Measurements from ENCODE around the gene OR13J1. TPM values are rescaled to one million over a fixed set of nuclear protein-coding genes. Genes with fewer than 3 reads are reported as not detected.

The OR13J1 gene
- total and polyA plus RNA-seq, 4 donors = not detected

DNA sequence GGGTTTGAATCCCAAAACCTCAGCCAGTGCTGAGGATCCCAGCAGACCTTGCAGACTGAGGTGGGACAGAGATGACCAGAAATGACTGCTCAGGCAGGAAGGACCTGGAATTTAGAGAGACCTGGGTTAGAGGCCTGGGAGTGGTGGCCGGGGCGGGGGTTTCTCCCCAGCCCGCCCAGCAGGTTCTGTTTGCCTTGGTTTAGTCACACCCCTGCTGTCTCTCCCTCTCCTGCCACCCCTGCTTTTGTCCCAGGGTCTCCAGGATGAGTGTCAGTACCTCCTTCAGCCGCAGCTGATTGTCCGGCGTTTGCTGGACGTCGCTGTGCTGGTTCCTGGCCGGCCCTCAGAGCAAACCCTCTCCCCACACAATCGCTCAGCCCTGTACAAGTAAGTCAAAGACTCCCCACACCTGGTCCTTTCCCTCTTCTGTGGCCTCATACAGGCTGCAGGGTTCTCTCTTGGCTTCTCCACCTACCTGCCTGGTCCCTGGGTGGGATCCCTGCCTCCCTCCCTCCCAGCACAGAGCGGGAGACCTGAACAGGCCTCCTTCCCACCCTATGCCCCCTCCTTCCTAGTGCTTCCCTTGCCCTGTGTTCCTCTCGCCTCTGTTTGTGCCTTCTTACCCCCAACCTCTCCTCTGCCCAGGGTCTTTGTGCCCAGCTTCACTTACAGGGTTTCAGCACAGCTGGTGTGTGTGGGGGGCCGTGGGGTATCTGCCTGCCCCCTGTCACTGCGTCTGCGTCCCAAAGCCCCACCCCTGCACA is 29.1 kb downstream of the OR13J1 start:
- Histone ChIP-seq H3K27ac (ENCODE audit: low read depth in 1 of 2, low read length in 2 of 2) (no peak overlapping the region), H3K36me3 (ENCODE audit: control insufficient read depth in 4 of 4, insufficient read depth in 3 of 4, low read depth in 1 of 4, low read length in 3 of 4) (no peaks in the 10 kb centered on the region), H3K9ac (ENCODE audit: low read depth in 1 of 2, low read length in 2 of 2) (no peak overlapping the region), H3K4me3 (ENCODE audit: low read depth in 1 of 3, low read length in 3 of 3) (no peak overlapping the region), H3K9me3 (ENCODE audit: control insufficient read depth in 4 of 4, low read length in 3 of 4) (no peaks in the 10 kb centered on the region), H3K4me1 (ENCODE audit: control insufficient read depth in 4 of 4, insufficient read depth in 4 of 4, low read length in 3 of 4) (peaks cover under 1 to 7% (median 3%) of the 10 kb centered on the region in 4 donors), H3K27me3 (ENCODE audit: control insufficient read depth in 4 of 4, insufficient read depth in 4 of 4, low read length in 3 of 4) (no peaks in the 10 kb centered on the region)
- WGBS = 98% methylated on average over 15 of the region's 15 CpGs
- TF ChIP-seq YY1 (IDR thresholded peaks at IDR 0.05) = no peak
- TF ChIP-seq SP1 (IDR thresholded peaks at IDR 0.05) = no peak
- no peak for DNase-seq (ENCODE audit: low spot score)

DNA sequence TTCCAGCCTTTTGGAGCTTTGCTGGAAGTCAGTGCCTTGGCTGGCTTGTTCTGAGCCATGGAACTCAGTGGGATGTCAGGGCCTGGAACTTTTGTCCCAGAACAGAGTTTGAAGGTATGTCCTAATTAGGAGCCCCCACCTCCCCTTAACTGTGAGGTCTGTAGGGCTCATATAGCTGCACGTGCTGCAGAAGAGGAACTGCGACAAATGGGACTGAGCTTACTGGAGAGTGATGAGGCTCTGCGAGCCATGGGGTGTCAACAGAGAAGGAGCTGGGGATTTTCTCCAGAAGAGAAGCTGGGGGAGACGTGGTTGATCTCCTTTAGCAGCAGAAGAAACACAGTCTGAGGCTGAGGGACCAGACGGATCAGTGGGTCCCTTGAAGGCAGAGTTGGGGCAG is 30.3 kb downstream of the OR13J1 start:
- H3K4me1 ChIP-seq (ENCODE audit: control insufficient read depth in 4 of 4, insufficient read depth in 4 of 4, low read length in 3 of 4) = peaks cover 9 to 17% (median 13%) of the 10 kb centered on the region in 4 donors
- no peaks in the 10 kb centered on the region for H3K9me3 ChIP-seq (ENCODE audit: control insufficient read depth in 4 of 4, low read length in 3 of 4)
- no peak overlapping the region for H3K27ac ChIP-seq (ENCODE audit: low read depth in 1 of 2, low read length in 2 of 2)
- no peaks in the 10 kb centered on the region for H3K36me3 ChIP-seq (ENCODE audit: control insufficient read depth in 4 of 4, insufficient read depth in 3 of 4, low read depth in 1 of 4, low read length in 3 of 4)
- no peaks in the 10 kb centered on the region for H3K27me3 ChIP-seq (ENCODE audit: control insufficient read depth in 4 of 4, insufficient read depth in 4 of 4, low read length in 3 of 4)
- no peak overlapping the region for H3K4me3 ChIP-seq (ENCODE audit: low read depth in 1 of 3, low read length in 3 of 3)
- TF ChIP-seq, protein P1, sequence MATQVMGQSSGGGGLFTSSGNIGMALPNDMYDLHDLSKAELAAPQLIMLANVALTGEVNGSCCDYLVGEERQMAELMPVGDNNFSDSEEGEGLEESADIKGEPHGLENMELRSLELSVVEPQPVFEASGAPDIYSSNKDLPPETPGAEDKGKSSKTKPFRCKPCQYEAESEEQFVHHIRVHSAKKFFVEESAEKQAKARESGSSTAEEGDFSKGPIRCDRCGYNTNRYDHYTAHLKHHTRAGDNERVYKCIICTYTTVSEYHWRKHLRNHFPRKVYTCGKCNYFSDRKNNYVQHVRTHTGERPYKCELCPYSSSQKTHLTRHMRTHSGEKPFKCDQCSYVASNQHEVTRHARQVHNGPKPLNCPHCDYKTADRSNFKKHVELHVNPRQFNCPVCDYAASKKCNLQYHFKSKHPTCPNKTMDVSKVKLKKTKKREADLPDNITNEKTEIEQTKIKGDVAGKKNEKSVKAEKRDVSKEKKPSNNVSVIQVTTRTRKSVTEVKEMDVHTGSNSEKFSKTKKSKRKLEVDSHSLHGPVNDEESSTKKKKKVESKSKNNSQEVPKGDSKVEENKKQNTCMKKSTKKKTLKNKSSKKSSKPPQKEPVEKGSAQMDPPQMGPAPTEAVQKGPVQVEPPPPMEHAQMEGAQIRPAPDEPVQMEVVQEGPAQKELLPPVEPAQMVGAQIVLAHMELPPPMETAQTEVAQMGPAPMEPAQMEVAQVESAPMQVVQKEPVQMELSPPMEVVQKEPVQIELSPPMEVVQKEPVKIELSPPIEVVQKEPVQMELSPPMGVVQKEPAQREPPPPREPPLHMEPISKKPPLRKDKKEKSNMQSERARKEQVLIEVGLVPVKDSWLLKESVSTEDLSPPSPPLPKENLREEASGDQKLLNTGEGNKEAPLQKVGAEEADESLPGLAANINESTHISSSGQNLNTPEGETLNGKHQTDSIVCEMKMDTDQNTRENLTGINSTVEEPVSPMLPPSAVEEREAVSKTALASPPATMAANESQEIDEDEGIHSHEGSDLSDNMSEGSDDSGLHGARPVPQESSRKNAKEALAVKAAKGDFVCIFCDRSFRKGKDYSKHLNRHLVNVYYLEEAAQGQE (IDR thresholded peaks at IDR 0.05) = no peak
- no peak for TF ChIP-seq RXRA (IDR thresholded peaks at IDR 0.05)
- TF ChIP-seq FOXA1 (IDR thresholded peaks at IDR 0.05) = no peak
- DNase-seq (ENCODE audit: low spot score) = no peak
- H3K9ac ChIP-seq (ENCODE audit: low read depth in 1 of 2, low read length in 2 of 2) = no peak overlapping the region
- WGBS = 95% methylated on average over 5 of the region's 5 CpGs

DNA sequence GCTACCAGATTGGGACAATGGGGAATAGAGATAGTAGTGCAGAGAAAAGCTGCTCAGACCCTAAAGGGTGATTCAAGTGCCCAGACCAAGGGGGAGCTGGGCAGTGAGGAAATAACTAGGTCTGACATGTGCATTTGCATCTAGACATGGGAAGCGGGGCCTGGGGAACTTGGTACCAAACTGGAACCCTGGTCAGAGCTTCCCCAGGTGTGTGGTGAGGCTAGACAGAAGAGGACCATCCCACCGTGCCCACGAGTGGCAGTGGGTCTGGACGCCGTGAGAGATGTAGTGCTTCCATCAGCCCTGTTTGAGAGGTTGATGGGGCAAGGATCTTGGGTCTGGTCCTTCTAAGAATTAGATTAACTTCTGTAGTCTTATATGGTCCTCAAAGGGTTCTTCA is 33.6 kb downstream of the OR13J1 start:
- H3K9ac ChIP-seq (ENCODE audit: low read depth in 1 of 2, low read length in 2 of 2) = no peak overlapping the region
- TF ChIP-seq HNF4G (IDR thresholded peaks at IDR 0.05) (no peak), HNF4A (conservative IDR thresholded peaks at IDR 0.05) (no peak), EGR1 (IDR thresholded peaks at IDR 0.05; ENCODE audit: low read depth in 2 of 2) (no peak)
- TF ChIP-seq, protein P2, sequence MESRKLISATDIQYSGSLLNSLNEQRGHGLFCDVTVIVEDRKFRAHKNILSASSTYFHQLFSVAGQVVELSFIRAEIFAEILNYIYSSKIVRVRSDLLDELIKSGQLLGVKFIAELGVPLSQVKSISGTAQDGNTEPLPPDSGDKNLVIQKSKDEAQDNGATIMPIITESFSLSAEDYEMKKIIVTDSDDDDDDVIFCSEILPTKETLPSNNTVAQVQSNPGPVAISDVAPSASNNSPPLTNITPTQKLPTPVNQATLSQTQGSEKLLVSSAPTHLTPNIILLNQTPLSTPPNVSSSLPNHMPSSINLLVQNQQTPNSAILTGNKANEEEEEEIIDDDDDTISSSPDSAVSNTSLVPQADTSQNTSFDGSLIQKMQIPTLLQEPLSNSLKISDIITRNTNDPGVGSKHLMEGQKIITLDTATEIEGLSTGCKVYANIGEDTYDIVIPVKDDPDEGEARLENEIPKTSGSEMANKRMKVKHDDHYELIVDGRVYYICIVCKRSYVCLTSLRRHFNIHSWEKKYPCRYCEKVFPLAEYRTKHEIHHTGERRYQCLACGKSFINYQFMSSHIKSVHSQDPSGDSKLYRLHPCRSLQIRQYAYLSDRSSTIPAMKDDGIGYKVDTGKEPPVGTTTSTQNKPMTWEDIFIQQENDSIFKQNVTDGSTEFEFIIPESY (IDR thresholded peaks at IDR 0.05) = no peak
- H3K4me3 ChIP-seq (ENCODE audit: low read depth in 1 of 3, low read length in 3 of 3) = no peak overlapping the region
- H3K4me1 ChIP-seq (ENCODE audit: control insufficient read depth in 4 of 4, insufficient read depth in 4 of 4, low read length in 3 of 4) = peaks cover 13 to 30% (median 22%) of the 10 kb centered on the region in 4 donors
- WGBS = 97% methylated on average over 5 of the region's 5 CpGs
- no peak for DNase-seq (ENCODE audit: low spot score)
- H3K9me3 ChIP-seq (ENCODE audit: control insufficient read depth in 4 of 4, low read length in 3 of 4) = no peaks in the 10 kb centered on the region
- H3K27me3 ChIP-seq (ENCODE audit: control insufficient read depth in 4 of 4, insufficient read depth in 4 of 4, low read length in 3 of 4) = no peaks in the 10 kb centered on the region
- no peak overlapping the region for H3K27ac ChIP-seq (ENCODE audit: low read depth in 1 of 2, low read length in 2 of 2)
- no peaks in the 10 kb centered on the region for H3K36me3 ChIP-seq (ENCODE audit: control insufficient read depth in 4 of 4, insufficient read depth in 3 of 4, low read depth in 1 of 4, low read length in 3 of 4)
